Endometrial microvascular endothelial cells (primary cell): ENCODE results near the gene KIRREL3. TPM values are rescaled to one million over a fixed set of nuclear protein-coding genes. Genes with fewer than 3 reads are reported as not detected.
"Not testable (repeated sequence)": the region's sequence is repeated elsewhere in the genome, so short reads cannot be mapped to it uniquely, and the experiment has no call there.

Experiments used
- in situ Hi-C: cut with HindIII; loops from 2 replicates; pipeline ENCODE4 v1.10.0; 2017; ENCODE audit warnings: low sequenced_read_pairs, low pct_unique_long_range_greater_than_20kb; ENCODE audit errors: inconsistent ontology term
- total RNA-seq: library from RNA; depleted of rRNA; stranded (reverse); fragments of >200 nt; gene quantifications from one replicate; pipeline ENCODE4 v1.2.3, GENCODE V29; 2015; ENCODE audit errors: inconsistent ontology term

KIRREL3 gene
- total RNA-seq, 1 donor from 2014 or later = 0.56 TPM

GRCh38 chr11:126409620-126409985 lies 591.0 kb downstream of the KIRREL3 start:
- in situ Hi-C loops = no loop called here

GRCh38 chr11:126408901-126409619 lies 591.5 kb downstream of the KIRREL3 start:
- in situ Hi-C loops = no loop called here

GRCh38 chr11:126408496-126408895 lies 592.1 kb downstream of the KIRREL3 start:
- in situ Hi-C loops = no loop called here

GRCh38 chr11:126407682-126408288 lies 592.8 kb downstream of the KIRREL3 start:
- in situ Hi-C loops = no loop called here

- in situ Hi-C loops = no loop called here
Observed at GRCh38 chr11:126407101-126407521, 593.5 kb downstream of the KIRREL3 start.

- in situ Hi-C loops = no loop called here
Observed at GRCh38 chr11:126406368-126406767, 594.2 kb downstream of the KIRREL3 start.

- in situ Hi-C loops = no loop called here
Observed at GRCh38 chr11:126405906-126406305, 594.7 kb downstream of the KIRREL3 start.

- in situ Hi-C loops = no loop called here
Observed at GRCh38 chr11:126405374-126405773, 595.2 kb downstream of the KIRREL3 start.

- in situ Hi-C loops = no loop called here
Observed at GRCh38 chr11:126404367-126404766, 596.2 kb downstream of the KIRREL3 start.

GRCh38 chr11:126403658-126404057 lies 596.9 kb downstream of the KIRREL3 start:
- in situ Hi-C loops = no loop called here

- in situ Hi-C loops = no loop called here
Observed at GRCh38 chr11:126403022-126403581, 597.5 kb downstream of the KIRREL3 start.

GRCh38 chr11:126400479-126400878 lies 600.1 kb downstream of the KIRREL3 start:
- in situ Hi-C loops = no loop called here

- in situ Hi-C loops = no loop called here
Observed at GRCh38 chr11:126400019-126400418, 600.6 kb downstream of the KIRREL3 start.

GRCh38 chr11:126398721-126399120 lies 601.8 kb downstream of the KIRREL3 start:
- in situ Hi-C loops = no loop called here

GRCh38 chr11:126398296-126398695 lies 602.3 kb downstream of the KIRREL3 start:
- in situ Hi-C loops = no loop called here

GRCh38 chr11:126396965-126397364 lies 603.6 kb downstream of the KIRREL3 start:
- in situ Hi-C loops = no loop called here

GRCh38 chr11:126396266-126396665 lies 604.3 kb downstream of the KIRREL3 start:
- in situ Hi-C loops = not testable (repeated sequence)

GRCh38 chr11:126395784-126396183 lies 604.8 kb downstream of the KIRREL3 start:
- in situ Hi-C loops = not testable (repeated sequence)

- in situ Hi-C loops = not testable (repeated sequence)
Observed at GRCh38 chr11:126394634-126395072, 605.9 kb downstream of the KIRREL3 start.

GRCh38 chr11:126394036-126394435 lies 606.5 kb downstream of the KIRREL3 start:
- in situ Hi-C loops = no loop called here
